LNCaP clone FGC (cell line): ENCODE data around the gene ANKRD55.

ENCODE experiments used
- DNase-seq: peaks from one replicate; pipeline ENCODE4 v3.0.0-alpha.2; 2011; ENCODE audit warnings: low read depth
- H3K4me3 ChIP-seq: 2 replicates; pipeline ENCODE4 v1.5.1; 2011; ENCODE audit warnings: mild to moderate bottlenecking, low read depth, low read length, control low read depth
- TF ChIP-seq, protein P1 (sequence below): IDR thresholded peaks from 2 replicates; pipeline ENCODE4 v1.5.1; 2012; ENCODE audit warnings: mild to moderate bottlenecking; ENCODE audit not compliant: control insufficient read depth, insufficient read depth; ENCODE audit errors: extremely low read depth

ANKRD55 gene

DNA sequence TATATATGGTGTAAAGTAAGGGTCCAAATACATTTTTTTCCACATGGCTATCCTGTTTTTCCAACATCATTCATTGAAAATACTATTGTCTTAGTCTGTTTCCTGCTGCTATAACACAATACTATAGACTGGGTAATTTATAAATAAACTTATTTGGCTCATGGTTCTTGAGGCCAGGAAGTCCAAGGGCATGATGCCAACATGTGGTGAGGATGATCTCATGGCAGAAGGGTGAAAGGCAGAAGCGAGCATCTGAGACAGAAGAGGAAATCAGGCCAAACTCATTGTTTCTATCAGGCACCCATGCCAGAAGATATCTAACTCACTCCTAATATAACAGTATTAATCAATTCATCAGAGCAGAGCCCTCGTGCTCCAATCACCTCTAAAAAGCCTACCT, 42.6 kb downstream of the ANKRD55 start:
- H3K4me3 ChIP-seq = no peak overlapping the region
- DNase-seq = no peak
- TF ChIP-seq, protein P1, sequence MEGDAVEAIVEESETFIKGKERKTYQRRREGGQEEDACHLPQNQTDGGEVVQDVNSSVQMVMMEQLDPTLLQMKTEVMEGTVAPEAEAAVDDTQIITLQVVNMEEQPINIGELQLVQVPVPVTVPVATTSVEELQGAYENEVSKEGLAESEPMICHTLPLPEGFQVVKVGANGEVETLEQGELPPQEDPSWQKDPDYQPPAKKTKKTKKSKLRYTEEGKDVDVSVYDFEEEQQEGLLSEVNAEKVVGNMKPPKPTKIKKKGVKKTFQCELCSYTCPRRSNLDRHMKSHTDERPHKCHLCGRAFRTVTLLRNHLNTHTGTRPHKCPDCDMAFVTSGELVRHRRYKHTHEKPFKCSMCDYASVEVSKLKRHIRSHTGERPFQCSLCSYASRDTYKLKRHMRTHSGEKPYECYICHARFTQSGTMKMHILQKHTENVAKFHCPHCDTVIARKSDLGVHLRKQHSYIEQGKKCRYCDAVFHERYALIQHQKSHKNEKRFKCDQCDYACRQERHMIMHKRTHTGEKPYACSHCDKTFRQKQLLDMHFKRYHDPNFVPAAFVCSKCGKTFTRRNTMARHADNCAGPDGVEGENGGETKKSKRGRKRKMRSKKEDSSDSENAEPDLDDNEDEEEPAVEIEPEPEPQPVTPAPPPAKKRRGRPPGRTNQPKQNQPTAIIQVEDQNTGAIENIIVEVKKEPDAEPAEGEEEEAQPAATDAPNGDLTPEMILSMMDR = no peak

- no peak for DNase-seq
- no peak overlapping the region for H3K4me3 ChIP-seq
- TF ChIP-seq, protein P1 = no peak
Measured at GRCh38 chr5:56185768-56186311, 47.3 kb downstream of the ANKRD55 start.

DNA sequence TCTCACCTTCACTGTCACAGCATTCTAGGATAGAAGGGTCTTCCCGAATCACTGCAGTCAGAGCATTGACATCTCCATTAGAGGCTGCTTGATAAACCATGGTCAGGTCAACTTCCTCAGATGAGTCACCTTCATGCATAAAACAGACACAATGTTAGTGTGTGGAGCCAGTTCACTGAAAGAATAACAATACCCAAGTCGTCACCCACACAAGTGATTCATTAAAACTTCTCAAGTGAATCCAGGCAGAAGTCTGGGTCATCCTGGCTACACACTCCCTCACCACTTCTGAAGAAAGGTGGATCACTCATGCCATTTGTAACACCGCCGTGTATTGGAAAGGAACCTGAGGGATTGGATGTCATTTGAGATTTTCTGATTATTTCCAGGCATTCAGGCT, 49.6 kb downstream of the ANKRD55 start:
- no peak for DNase-seq
- no peak overlapping the region for H3K4me3 ChIP-seq
- TF ChIP-seq, protein P1 = no peak

DNA sequence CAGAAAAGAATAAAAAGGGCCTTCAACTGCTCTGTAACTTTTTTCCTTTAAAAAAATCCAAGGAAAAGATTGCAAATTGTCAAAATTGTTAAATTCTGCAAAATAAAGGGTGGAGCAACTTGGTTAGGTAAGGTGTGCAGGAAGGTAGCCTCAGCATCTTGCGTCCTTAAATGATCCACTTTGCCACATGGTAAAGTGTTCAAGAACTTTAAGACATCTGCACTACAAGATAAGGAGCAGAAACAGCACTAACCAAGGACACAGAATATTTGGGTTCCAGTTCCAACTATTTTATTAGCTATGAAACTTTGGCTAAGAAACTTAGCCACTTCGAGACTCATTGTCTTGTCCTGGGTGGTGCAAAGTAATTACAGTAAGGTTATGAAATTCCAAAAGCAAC, 53.7 kb downstream of the ANKRD55 start:
- DNase-seq = no peak
- no peak overlapping the region for H3K4me3 ChIP-seq
- TF ChIP-seq, protein P1 = no peak

- no peak for DNase-seq
- TF ChIP-seq, protein P1 = no peak
Measured at GRCh38 chr5:56178823-56179222, 54.3 kb downstream of the ANKRD55 start.

GRCh38 chr5:56176871-56177533, 56.1 kb downstream of the ANKRD55 start:
- TF ChIP-seq, protein P1 = no peak
- no peak for DNase-seq
- no peak overlapping the region for H3K4me3 ChIP-seq

More at GRCh38 chr5:56178823-56179222, 54.3 kb downstream of the ANKRD55 start:
- no peak overlapping the region for H3K4me3 ChIP-seq
